ENCODE measurements around the gene FAM78B.

The FAM78B gene

DNA sequence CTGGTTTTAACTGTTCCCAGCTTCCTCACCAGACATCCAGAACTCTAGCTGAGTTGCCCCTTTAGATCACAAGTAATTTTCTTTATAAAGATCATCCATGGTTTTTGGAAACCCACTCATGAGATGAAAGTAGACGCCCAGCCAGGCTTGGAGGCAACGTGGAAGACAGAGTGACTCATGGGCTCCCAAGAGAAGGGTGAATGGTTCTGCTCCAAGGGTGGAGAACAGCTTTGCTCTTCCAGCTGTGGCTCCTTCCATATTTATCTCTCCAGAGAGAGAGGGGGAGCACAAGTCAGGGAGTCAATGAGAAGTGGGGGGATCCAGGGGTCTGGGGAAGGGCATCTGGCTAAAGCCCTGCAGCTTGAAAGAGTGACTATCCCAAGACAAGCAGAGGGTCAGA, 13.8 kb downstream of the FAM78B start:
- no peak for DNase-seq
- TF ChIP-seq POLR2A (IDR thresholded peaks at IDR 0.05; ENCODE audit: low read length) (no peak), GATA1 (IDR thresholded peaks at IDR 0.05; ENCODE audit: low read depth, low read length) (no peak)

DNA sequence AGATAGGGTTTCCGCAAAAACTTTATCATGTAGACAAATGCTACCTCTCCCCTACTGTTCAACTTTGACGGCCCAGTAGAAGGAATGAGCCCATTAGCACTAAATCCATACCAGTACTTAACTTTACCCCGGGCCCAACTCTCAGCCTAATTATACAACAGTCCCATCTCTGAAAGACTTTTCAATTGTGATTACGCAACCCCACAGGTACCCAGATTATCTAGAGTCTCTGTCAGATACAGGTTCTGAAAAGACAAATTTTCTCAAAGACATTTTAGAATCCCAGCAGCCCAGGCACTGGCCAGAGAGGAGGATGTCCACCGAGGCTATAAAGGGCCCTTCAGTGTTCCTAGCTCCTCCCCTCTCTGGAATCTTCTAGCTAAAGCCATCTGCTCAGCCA, 15.0 kb downstream of the FAM78B start:
- no peak for DNase-seq
- TF ChIP-seq GATA1 (IDR thresholded peaks at IDR 0.05; ENCODE audit: low read depth, low read length) (no peak), POLR2A (IDR thresholded peaks at IDR 0.05; ENCODE audit: low read length) (no peak)

DNA sequence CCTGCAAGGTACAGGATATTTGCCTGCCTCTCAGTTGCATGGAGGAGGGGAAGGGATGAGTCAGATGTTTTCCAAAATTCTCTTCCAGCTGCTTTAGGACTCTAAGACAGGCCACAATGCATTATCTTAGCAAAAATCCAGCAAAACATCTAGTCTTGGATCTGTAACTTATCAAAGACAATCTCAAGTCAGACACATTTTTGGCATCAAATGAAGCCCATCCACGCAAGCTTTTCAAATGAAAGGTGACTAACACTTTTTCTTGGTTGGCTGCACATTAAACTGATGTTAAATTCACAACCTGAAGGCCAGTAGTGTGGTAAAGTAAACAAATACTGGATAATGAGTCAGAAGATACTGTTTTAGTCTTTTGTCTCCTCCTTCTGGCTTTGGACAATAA, 21.3 kb downstream of the FAM78B start:
- TF ChIP-seq GATA1 (IDR thresholded peaks at IDR 0.05; ENCODE audit: low read depth, low read length), result no peak
- TF ChIP-seq POLR2A (IDR thresholded peaks at IDR 0.05; ENCODE audit: low read length), result no peak
- no peak for DNase-seq

DNA sequence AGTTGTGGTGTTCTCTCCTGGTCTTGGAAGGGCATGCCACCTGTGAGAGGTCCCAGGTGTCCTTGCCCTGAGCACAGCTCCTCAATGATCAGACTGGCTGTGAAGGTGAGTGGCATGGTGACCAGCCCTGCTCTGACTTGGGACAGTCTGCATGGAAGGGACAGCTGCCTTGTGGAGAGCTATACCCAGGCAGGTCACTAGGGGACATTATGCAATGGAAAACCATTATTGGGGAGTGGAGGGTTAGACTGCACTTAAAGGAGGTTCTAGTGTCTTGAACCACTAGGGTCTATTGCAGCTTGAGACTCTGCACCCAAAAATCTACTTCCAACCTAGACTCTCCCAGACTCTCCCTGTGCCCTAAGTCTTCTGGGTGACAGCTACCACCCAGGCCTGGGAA, 24.8 kb downstream of the FAM78B start:
- TF ChIP-seq POLR2A (IDR thresholded peaks at IDR 0.05; ENCODE audit: low read length) (no peak), GATA1 (IDR thresholded peaks at IDR 0.05; ENCODE audit: low read depth, low read length) (no peak)

DNA sequence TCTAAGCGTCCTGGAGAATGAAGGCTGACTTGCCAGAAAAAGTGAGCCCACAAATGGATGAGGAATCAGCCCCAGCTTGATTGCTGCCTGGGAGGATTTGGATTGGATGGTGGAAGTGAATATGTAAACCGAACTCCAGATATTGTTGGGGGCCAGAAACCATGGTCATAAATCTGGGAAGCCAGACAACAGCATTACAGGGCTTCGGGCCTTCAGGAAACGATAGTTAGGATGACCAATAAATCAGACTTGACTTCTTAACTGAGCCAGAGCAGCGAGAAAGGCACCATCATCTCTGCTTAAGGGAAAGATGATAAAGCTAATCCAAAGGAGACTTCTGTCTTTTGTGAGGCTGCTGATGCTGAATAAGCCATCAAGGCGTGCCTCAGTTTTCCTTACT, 26.6 kb downstream of the FAM78B start:
- DNase-seq, result no peak
- TF ChIP-seq GATA1 (IDR thresholded peaks at IDR 0.05; ENCODE audit: low read depth, low read length) (no peak), POLR2A (IDR thresholded peaks at IDR 0.05; ENCODE audit: low read length) (no peak)

More for the DNA sequence above, 24.8 kb downstream of the FAM78B start:
- no peak for DNase-seq

DNA sequence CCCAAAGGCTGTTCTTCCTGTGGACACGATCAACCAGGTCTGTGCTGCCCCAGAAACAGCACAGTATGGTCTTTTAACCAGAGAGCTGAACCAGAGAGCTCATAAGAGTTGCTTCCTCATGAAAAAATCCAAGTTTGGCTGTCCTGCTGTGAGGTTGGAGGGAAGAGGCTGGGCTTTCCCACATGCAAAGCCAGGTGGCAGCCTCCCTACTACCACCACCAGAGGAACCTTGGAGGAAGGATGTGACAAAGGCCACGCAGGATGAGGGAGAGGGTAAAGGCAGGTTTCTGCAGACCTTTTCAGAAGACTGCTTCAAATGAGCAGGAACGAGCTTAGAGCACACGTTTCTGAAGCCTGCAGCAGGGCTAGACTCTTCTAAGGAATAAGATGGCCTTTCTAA, 27.1 kb downstream of the FAM78B start:
- no peak for DNase-seq
- TF ChIP-seq POLR2A (IDR thresholded peaks at IDR 0.05; ENCODE audit: low read length) (no peak), GATA1 (IDR thresholded peaks at IDR 0.05; ENCODE audit: low read depth, low read length) (no peak)

DNA sequence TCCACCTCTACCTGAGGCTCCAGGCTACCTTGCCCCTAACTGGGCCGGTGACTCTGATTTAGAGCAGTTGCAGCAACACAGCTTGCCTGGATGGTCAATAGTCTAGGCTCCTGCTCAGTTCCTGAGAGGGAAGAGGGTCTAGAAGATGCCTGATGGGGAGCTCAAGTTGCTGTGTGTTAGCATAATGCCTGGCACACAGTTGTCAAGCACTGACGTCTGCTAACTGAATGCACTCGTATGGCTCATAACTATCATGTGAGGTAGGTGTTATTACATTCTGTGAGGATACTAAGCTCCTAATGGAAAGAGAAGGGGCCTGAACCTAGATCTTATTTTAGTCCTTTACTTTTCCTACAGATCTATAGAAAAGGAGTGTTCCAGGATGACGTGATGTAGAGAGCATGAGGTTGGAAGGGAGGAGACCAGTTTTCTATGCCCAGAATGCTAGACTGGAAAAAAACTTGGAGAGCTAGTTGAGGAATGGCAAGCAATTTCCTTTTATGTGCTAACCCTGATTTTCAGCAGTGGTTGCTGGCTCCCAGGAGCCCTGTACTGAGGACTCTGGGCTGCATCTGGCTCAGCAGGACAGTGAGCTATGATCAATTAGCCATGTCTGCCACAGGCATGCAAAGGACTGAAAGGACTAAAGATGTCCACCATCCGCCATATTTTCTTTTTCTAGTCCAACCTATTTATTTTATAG, 30.0 kb downstream of the FAM78B start:
- DNase-seq, result no peak

DNA sequence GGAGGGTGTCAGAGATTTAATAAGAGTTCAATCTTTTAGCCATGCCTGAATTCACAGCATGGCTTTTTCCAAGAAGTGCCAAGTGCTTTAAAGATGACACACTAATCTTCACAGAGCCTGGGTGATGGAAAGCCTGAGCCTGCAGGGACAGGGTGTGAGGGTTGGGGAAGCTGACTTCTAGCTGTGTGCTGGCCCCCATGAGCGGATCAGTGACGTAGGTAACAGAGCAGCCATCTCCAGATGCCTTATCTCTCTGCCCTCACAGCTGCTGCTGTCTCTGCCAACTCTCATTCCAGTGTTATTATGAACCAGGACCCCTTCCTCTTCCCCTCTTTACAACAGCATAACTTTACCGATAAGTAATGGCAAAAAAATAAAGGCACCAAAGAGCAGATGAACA, 30.6 kb downstream of the FAM78B start:
- no peak for DNase-seq
- no peak for TF ChIP-seq GATA1 (IDR thresholded peaks at IDR 0.05; ENCODE audit: low read depth, low read length)
- no peak for TF ChIP-seq POLR2A (IDR thresholded peaks at IDR 0.05; ENCODE audit: low read length)

More for the DNA sequence above, 30.0 kb downstream of the FAM78B start:
- TF ChIP-seq POLR2A (IDR thresholded peaks at IDR 0.05; ENCODE audit: low read length), result no peak
- no peak for TF ChIP-seq GATA1 (IDR thresholded peaks at IDR 0.05; ENCODE audit: low read depth, low read length)

DNA sequence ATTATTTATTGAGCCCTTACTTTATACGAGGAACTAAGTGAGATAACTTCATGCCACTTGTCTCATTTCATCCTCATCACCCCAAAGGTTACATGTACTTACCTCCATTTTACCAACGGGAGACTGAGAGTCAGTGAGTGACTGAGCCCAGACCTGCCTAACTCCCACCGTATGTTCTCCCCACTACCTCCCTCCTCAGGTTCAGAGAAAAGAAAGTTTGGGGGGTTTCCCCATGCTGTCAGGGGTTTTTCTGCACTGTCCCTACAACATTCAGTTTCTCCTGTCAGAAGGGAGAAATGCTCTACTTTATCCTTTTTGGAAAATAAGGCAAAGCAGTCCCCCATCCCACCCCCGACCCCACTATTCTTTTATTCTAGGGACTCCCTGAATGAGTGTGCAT, 32.9 kb downstream of the FAM78B start:
- no peak for DNase-seq
- no peak for TF ChIP-seq POLR2A (IDR thresholded peaks at IDR 0.05; ENCODE audit: low read length)
- TF ChIP-seq GATA1 (IDR thresholded peaks at IDR 0.05; ENCODE audit: low read depth, low read length), result no peak

DNA sequence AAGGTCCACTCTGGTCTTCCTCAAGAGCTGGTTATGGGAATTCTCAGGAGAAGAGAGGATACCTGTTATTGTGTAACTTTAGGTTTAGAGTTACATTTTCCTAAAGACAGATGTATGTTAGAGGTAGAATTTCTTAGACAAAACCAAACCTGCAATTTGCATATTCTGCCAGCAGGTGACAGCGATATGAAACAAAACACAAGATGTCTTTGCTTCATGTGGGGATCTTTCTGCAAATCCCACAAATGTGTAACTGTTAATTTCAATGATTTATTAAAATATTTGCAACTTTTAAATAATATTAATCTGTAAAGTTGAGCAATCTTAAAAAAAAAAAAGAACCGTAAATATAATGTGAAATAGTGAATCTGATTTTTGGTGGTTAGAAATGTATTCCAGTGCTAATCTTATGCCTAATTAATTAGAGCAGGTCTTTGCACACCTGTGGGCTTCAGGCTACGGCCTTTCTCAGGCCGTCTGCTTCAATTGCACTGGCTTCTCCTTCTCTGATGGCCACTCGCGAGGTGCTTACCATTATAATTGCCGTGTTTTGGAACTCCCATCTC, 33.4 kb downstream of the FAM78B start:
- peak; percentile 24 to 52 for DNase-seq
- TF ChIP-seq POLR2A (IDR thresholded peaks at IDR 0.05; ENCODE audit: low read length), result no peak
- TF ChIP-seq GATA1 (IDR thresholded peaks at IDR 0.05; ENCODE audit: low read depth, low read length), result no peak

DNA sequence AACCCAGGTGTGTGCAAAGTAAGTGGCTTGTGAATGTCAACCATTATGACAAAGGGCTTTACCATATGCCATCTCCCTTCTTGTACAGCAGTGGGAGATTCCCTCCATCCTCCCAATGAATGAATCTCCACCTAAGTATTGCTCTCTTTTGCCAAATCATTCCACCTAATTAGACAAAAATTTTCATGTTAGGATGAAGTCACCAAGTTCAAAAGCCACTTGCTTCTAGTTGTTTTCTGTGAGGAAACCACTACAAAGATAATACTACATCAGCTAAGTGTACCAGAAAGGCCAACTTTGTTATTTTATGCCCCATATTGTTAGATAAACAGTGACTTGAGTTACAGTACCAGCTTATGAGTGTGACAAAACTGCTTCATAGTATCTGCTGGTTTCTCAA, 34.3 kb downstream of the FAM78B start:
- no peak for TF ChIP-seq POLR2A (IDR thresholded peaks at IDR 0.05; ENCODE audit: low read length)
- TF ChIP-seq GATA1 (IDR thresholded peaks at IDR 0.05; ENCODE audit: low read depth, low read length), result no peak
- DNase-seq, result no peak

DNA sequence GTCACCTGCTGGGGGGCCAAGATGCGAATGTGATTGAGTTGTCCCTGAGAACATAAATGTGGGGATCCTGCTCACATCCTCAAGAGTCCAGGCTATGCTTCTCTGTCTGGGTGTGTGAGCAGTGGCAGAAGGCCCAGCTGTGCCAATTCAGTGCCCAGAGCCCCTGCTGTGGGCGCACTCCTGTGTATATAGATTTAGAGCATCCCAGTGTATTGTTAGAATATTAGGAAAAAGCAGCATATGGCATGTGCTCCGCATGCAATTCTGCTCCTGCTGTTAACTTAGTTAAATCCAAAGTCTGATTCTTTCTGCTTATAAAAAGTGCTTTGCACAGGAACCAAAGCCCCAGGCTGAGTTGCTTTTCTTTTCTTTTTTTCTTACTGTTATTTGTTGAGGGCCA, 37.8 kb downstream of the FAM78B start:
- no peak for TF ChIP-seq GATA1 (IDR thresholded peaks at IDR 0.05; ENCODE audit: low read depth, low read length)
- TF ChIP-seq POLR2A (IDR thresholded peaks at IDR 0.05; ENCODE audit: low read length), result no peak
- no peak for DNase-seq

DNA sequence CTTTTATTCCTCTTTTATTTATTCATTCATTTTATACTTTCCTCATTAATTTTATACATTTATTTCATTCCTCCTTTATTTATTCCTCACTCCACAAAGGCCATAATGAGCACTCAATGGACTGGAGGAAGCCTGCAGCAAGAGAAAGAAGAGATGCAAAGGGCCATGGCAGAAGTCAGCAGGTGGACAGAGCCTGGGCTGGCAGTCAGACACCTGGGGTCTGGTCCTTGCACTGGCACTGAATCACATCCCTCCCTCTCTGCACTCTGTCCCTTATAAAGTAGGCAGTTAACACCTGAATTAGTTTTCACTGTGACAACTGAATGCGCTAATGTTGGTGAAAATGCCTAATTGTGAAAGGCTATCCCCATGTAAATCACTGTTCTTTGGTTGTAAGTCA, 38.6 kb downstream of the FAM78B start:
- TF ChIP-seq POLR2A (IDR thresholded peaks at IDR 0.05; ENCODE audit: low read length), result no peak
- TF ChIP-seq GATA1 (IDR thresholded peaks at IDR 0.05; ENCODE audit: low read depth, low read length), result no peak
- no peak for DNase-seq

DNA sequence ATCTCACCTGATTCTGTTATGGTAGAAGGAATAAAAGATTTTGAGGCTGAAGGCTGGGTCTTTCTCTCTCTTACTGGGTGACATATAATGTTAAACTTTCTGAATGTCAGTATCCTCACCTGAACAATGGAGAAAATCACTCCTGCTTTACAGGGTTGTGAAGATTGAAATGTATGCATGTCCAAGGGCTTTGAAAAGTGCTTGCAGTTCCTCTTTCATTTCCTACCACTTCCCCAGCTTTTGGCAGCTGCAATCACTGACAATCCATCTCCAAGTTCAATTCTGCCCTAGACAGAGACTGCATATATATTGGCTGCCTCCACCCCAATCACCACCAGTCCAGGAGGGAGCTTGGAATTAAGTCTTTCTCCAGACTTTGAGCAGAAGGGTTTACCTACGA, 39.8 kb downstream of the FAM78B start:
- DNase-seq, result no peak
- TF ChIP-seq POLR2A (IDR thresholded peaks at IDR 0.05; ENCODE audit: low read length) (no peak), GATA1 (IDR thresholded peaks at IDR 0.05; ENCODE audit: low read depth, low read length) (no peak)

DNA sequence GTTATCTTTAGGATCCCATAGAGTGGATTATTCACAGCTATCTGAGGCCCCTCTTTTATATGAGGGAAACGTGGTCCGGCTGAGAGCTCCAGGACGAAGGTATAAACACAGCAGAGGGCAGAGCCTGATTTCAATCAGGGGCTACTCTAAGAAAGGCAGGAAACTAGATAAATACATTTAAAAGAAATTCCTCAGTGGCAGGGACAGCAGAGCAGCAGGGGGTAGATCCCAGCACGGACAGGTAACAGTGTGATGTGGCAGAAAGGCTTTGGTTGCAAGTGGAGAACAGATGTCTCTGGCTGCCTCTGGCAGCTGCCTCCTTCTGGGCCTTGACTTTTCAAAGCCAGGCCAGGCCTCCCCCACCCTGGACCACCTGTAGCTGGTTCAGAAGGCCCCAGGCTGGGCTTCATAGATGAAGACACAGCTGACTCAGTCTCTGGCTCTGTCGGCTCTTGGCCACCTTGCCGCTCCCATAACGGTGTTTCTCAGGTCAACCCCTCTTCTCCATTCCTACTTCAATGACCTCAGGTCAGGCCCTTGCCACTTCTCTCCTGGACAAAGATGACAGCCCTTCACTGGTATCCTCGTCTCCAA, 43.8 kb downstream of the FAM78B start:
- no peak for DNase-seq
- no peak for TF ChIP-seq GATA1 (IDR thresholded peaks at IDR 0.05; ENCODE audit: low read depth, low read length)
- no peak for TF ChIP-seq POLR2A (IDR thresholded peaks at IDR 0.05; ENCODE audit: low read length)
